HG03095 (cell line): ENCODE measurements around the gene IFNG-AS1.

Source experiments
- ATAC-seq: cut with Tn5 transposase; IDR thresholded peaks from one replicate; pipeline ENCODE4 v1.9.1; 2021; ENCODE audit warnings: moderate library complexity; ENCODE audit not compliant: unreplicated experiment

Gene IFNG-AS1

DNA sequence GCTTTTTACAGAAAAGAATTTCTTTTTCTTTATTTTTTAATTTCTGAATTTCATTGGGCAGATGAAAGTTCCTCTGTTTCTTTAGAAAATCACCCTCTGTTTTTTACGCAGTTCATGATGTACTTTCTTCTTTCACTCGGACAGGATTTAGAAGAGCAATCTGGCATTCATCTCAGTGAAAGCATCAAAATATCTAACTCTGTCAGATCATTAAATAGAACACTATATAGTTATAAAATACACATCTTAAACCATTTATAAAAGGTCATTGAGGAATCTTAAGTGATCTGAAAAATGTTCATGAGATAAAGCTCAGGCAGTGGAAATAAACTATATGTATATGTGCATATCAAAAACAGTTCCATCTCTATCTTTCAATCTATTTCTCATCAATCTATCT lies 3.9 kb downstream of the IFNG-AS1 start:
- no peak for ATAC-seq

DNA sequence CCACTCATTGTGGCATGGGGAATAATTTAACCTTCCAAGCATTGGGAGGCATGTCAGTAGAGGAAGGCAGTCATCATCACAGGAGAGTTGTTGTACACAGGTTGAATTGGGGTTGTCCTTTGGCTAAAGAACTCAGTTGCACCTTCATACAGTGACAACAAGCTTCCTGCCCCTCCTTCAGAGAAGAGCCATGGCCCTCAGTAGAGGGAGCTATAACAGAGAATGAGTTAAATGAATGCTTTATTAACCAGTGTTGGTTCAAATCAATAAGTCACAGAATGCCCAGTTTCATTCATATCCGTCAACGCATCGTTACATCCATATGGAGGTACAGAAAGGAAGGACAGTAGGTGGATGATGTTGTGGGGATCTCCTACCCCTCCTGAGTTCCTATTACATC lies 4.8 kb downstream of the IFNG-AS1 start:
- no peak for ATAC-seq

DNA sequence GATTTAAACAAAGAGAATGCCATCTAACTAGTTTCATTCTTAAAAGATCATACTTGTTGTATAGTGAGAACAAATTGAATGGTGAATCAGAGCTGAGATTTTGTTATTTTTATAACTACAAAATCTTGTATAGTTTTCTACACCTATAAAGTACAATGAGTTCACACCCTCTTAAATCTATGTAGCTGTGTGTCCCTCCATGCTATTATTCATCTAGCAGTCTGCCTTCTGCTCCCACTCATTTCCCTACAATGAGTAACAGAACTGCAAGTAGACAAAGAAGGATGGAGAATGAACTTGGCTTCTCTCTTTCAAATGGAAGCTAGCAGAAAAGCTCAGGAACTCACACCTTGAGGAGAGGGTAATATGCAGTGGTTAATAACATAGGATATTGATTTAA lies 7.1 kb downstream of the IFNG-AS1 start:
- ATAC-seq, result no peak

DNA sequence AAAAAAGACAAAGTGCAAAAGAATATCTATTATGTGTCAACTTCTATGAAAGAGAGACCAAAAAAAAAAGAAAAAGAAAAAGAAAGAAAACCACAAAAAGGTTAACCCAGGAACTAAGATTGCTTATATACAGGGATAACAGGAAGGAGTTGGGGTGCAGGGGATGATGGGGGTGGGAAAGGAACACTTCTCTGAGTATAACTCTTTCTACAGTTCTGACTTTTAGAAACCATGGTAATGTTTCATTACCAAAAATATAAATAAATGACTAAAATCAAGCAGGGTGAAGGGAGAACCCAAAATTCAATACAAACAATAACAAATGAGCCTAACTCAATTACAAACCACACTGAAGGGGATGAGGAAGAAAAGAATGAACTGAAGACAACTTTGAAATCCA lies 9.1 kb downstream of the IFNG-AS1 start:
- no peak for ATAC-seq

DNA sequence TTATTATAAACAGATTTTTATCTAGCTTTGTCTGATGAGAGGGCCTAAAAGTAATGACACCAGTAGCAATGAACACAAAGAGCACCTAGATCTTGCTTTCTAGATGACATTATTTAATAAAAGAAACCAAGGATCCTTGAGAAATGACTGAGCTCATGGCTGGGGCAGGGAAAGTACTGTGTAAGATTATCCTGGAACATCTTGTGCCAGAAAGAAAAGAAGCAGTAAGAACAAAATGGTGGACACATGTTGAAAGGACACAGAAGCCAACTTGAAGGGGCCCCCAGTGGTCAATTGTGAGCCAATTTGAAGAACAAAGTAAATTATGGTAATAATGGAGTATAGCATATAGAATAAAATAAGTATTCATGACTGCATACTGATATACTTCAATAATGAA lies 10.0 kb downstream of the IFNG-AS1 start:
- no peak for ATAC-seq

DNA sequence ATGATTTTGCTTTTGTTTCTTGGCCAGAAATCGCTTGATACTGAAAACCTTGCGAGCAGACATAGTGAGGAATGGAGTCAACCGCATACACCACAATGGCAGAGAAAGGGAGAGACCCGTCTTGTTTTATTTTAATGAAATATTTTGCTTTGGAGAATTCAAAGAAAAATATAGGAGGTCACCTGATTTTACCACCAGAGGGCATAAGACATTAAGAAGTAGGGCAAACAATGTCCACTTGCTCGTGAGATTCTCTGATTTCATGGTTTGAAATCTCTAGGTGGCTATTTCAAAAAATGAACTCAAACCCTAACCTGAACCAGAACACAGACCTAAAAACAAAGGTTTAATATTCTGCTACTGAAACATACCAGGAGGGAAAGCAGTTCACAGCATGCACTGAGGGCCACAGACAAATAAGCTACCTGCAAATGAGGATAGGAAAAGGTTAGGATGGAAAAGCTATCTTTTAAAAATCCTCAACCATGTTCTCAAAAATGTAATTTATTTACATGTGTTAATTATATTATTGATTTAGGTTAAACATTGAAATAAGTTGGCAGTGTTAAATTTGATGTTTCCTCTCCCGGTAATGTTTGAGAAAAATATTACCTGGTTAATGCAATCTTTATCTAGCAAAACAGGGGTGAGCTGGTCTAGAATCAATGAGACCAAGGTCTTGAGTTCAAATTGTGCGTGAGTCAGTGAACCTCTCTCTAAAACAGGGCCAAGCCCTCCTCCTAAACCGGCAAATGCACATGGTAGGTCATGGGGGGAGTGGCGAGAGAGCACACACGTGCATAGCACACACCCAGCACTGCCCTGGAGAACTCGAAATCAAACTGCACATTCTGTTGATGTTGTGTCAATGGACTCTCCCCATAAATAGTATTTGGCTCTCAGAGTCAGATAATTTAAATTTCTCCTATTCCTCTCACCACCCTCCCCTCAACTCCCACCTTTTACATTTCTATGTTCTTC lies 12.5 kb downstream of the IFNG-AS1 start:
- ATAC-seq, result no peak

DNA sequence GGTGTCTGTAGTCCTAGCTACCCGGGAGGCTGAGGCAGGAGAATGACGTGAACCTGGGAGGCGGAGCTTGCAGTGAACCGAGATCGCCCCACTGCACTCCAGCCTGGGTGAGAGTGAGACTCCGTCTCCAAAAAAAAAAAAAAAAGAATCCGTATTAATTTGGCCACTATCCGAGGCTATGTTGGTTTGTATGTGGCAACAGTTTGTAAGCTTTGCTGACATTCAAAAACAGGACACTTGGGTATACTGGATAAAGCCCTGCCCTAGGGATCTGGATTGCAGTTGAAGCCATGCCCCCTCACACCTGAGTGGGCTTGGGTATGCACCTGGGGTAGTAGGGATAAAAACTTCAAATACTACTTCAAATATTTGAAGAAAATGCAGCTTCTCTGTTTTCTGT lies 14.5 kb downstream of the IFNG-AS1 start:
- no peak for ATAC-seq

DNA sequence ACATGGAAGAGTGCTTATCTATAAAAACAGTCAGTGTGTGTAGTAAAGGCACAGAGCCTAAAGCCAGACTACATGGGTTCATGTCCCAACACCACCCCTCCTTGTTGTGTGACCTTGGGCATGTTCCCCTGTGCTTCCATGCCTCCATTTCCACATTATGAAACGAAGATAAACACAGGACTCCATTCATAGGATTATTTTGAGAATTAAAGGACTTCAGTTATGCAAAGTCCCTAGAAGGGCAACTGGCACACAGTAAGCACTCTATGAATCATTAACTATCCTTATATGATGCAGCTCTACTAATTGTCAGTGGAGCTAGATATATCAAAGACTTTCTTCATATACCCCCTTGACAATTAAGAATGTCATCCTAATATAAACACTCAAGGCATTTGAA lies 17.8 kb downstream of the IFNG-AS1 start:
- no peak for ATAC-seq

DNA sequence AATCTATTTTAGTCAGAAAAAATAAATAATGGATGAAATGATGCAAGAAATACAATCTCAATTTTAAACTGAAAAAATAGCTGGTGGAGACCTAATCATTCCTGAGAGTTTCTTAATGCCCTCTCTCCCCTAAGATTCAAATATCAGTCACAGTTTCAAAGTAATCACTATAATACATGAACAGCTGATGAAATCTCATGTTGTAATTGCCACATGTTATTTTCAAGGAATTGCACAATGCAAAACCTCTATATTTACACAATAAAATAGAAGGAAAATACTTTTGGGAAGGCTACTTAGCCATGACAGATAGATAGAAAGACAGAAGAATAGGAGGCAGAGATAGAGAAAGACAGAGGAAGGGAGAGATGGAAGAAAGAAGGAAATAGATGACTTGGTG lies 18.2 kb downstream of the IFNG-AS1 start:
- no peak for ATAC-seq

DNA sequence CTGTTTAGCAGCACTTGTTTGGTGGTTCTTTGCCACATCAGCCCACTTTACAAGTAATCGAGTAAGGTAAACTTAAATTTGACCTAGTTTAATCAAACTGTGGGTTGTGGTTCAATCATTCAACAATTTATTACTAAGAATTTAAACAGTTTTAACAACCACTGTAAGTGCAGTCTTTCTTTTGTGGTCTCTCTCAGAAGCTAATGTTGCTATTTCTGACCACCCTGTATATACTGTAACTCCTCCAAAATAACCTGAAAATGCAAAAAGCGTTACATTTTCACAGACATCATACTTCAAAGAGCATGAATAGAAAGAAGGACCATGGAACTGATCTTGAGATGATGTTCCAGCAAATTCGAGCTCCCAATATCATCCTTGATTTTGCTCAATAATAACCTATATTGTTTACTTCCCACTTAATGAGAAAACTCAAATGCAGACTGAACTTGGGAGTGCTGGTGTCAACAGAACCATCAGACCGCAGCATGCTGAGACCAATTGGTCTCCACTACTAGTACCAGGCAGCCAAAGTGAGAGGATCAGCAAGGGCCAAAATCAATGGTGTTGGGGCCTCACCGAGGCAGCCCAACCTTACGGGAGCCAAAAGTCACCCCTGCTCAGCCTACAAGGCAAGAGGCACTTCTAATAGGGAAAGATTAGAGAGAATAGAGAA lies 22.1 kb downstream of the IFNG-AS1 start:
- ATAC-seq, result no peak

DNA sequence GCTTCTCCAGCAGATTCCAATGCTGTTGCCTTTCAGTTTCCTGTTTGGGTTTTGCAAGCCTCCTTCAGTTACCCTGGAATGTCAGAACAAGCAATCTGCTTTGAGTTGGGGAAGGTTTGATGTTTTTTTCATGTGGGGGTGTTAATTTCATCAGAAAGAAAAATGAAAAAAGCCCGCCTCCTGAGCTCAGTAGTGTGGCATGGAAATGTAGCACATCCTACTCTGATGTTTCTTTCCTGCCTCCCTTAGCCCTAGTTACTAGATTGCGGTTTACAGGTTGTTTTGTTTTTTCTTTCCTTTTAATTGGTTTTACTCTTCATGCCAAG lies 22.6 kb downstream of the IFNG-AS1 start:
- ATAC-seq, result no peak

DNA sequence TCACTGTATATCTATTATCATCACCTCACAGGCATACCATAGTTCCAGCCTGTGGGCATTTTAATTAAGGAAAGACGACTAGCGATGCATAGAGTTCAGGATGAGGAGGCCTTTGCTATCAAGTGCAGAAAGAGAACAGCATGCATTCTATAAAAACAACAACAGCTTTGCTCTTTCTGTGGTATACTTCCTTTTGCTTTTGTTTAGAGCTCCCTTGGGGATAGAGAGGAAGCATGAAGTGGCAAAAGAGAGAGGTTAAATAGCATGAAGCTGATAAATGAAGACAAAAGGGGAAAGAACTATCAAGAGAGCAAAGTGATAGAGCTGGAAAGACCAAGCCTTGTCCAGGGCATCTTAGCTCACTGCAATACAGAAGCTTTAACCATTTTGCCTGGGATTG lies 23.5 kb downstream of the IFNG-AS1 start:
- ATAC-seq, result peak; percentile 80

DNA sequence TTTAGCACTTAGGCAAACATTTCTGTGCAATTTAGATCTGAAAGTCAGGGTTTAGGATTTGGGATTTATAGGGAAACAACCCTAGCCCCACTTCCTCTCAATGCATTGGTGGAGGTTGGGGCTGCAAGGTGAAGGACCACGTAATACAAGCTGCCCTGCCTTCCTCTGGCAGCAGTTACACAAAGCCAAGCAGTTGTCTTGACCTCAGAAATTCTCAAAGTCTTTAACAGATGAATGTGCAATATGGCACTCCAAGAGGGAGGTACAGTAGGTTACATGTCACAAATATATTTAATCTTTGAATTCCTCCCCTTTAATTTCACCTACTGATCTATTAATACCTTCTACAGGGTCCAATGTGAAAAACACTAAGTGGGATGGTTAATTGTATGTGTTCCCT lies 23.9 kb downstream of the IFNG-AS1 start:
- ATAC-seq, result no peak

DNA sequence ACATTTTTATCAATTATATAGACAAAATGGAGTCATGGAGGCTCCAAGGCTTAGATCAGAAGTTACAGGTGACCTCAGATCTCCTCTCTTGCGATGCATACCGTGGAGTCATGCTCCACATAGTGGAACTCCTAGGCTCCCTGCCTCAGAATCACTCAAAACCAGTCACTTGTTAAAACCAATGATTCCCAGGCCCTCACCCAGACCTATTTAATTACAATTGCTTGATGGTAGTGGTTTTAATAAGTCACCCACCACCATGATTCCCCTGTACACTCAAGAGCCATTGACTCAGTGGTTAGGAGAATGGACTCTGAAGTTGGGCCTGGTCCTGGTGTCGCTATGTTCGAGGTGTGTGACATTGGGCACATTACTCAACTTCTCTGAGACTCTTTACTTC lies 26.9 kb downstream of the IFNG-AS1 start:
- no peak for ATAC-seq

DNA sequence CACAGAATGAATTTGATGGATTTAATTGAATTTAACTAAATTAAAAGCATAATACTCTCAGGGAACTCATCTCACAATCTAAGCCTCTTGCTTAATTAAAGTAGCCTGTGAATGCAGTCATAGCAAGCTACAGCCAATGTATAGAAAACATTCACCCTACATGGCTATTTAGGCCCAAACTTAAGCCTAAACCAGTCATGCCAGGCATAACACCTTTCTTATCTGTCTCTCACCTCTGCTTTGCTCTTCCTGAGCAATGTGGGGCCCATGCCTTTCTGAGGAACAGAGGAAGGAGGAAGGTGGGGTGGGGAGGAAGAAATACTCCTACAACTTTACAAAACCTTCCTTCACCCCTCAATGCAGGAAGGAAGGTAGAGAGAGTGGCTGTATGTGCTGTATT lies 29.1 kb downstream of the IFNG-AS1 start:
- no peak for ATAC-seq

DNA sequence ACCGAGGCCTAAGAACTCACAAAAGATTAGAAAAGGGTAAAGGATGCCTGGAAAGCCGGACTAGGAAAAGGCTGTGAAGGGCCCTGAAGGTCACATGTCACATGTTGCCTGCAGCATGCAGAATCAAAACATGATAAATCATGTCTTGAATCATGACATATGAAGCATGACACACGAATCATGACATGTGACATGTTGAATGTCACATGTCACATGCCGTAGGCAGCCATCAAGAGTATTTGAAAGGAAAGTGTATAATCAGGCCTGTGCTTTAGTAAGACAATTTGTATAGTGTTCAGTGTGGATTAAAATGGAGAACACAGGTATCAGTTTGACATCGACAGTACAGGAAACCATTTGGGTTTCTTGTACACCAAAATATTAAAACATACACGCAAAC lies 30.8 kb downstream of the IFNG-AS1 start:
- no peak for ATAC-seq

DNA sequence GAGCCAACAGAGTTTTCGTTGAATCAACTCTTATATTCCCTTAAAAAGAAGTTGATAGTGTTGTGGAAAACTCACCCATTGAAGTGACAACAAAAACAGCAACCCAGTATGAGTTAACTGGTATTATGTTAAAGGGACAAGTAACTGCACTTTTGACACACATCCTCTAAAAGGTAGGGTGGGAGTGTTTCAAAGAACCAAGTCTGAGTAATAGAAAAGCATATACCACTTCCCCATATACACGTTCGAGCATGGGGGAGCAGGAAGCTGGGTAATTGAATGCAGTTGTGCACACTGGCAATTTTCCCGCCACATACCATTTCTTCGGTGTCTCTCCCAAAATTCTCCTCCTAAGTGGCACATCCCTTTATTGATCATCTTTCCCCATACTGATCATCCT lies 31.5 kb downstream of the IFNG-AS1 start:
- no peak for ATAC-seq

DNA sequence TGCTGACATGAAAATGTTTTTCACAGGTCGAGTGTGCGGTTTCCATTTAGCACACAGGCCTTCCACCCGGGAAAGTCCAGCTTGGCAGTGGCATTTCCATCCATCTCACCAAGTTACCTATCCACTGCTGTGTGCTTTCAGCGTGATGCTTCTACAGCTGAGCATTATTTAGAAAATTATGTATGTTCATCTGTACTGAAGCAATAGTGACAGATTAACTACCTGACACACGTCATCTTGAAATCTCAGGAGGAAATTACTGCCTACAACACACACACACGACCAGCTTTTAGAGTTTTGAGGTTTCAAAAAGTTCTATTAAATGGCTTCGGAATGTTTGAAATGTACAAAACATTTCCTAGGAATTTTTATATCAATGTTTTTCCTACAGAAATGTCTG lies 39.4 kb downstream of the IFNG-AS1 start:
- no peak for ATAC-seq

DNA sequence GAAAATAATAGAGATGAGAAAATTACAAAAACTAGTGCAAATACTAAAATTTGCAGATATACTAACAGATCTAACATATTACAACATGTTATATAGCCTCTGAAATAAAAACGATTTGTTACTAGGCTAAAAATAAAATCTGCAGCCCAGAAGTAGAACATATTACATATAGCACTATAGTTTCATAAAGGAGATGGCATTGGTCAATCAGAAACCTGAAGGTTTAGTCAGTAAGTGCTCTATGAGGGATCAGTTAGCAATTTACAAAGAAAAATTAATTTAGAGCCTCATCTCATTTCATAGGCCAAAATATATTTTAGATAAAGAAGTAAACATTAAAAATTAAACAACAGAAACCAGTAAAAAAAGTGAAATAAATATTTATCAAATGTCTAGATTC lies 41.0 kb downstream of the IFNG-AS1 start:
- no peak for ATAC-seq

DNA sequence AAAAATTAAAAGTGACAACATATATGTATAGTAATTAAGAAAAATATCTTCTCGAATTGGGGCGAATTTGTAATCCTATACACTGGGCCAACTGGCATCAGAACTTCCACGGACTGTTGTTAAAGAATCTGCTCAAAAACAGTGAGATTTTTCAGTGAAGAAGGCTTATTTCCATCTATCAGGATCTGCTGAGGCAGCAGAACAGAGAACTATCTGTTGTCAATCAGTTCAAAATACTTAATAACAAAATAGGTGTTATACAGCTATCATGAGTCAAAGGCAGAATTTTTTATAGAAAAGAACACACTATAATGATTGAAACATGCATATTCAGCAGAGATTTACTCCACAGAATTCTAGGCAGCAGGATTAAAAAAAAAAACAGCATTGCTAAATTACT lies 41.9 kb downstream of the IFNG-AS1 start:
- no peak for ATAC-seq

DNA sequence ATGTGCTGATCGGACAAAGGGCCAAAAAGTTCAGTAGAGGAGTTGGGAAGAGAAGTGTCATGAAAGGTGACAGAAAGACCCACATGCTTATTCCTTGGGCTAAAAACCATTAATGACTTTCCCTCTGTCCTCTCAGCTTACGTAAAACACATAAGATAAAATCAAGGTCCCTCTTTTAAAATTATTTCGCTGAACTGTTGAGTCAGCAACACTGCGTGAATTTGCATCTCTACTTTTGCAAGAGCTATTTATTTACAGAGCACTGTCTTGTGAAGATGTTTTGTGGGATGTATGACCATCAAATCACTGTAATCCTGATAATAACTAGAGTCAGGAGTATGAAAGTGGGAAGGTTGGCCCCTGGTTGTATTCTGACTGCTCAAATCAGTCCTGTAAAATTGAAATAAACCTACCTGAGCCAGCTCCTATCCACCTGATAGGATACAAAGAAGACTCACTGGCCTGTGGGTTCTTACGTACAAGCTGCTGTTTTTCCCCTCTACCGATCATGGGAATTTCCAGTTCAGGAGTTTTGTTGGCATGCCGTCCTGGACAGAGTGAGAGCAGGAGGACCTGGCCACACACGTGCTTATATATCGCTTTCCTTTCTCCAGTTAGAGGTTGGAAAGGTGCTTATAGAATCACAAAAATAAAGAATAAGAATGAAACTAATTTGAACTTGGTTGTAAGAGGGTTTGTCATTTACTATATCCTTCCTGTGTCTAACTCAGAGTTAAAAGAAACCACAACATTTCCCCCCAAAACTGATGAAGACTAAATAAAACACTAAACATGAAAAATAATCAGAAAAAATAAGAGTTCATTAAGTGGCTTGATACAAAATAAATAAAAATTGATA lies 42.9 kb downstream of the IFNG-AS1 start:
- no peak for ATAC-seq

DNA sequence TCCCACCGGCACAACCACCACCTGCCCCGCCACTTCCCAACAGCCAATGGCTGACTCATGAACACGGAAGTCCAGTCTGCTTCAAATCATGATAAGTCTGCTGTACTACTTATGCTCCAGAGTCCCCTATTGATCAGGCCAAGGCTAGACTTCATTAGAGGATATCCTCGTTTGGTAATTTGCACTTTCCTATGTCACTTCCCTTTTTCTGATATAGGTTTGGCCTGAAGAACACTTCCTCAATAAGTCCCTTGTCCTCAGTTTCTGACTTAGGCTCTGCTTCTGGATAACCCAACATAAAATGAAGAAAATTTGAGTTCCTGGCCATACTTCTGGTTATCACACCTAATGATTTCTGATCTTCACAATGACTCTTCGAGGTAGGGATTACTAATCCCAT lies 45.3 kb downstream of the IFNG-AS1 start:
- ATAC-seq, result no peak
